H9 (cell line): ENCODE measurements around the gene DLD. TPM values are rescaled to one million over a fixed set of nuclear protein-coding genes. Genes with fewer than 3 reads are reported as not detected.

Source experiments
- DNase-seq: peaks from one replicate; pipeline ENCODE4 v3.0.0-alpha.2; 2017
- H2AFZ ChIP-seq: one replicate; pipeline ENCODE4 v1.6.1; 2013; ENCODE audit warnings: mild to moderate bottlenecking, low read length, control low read depth, moderate library complexity
- H2AK5ac ChIP-seq: 2 replicates; pipeline ENCODE4 v1.6.1; 2013; ENCODE audit warnings: low read length, control low read depth, mixed read lengths; ENCODE audit not compliant: insufficient read length
- H2BK120ac ChIP-seq: one replicate; pipeline ENCODE4 v1.6.1; 2013; ENCODE audit warnings: low read depth, mild to moderate bottlenecking, low read length, control low read depth, inconsistent platforms; ENCODE audit not compliant: poor library complexity, severe bottlenecking
- H2BK12ac ChIP-seq: 2 replicates; pipeline ENCODE4 v1.6.1; 2013; ENCODE audit warnings: low read length, control low read depth, mixed read lengths, low read depth; ENCODE audit not compliant: insufficient read length
- H2BK15ac ChIP-seq: 2 replicates; pipeline ENCODE4 v1.6.1; 2013; ENCODE audit warnings: low read depth, low read length, control low read depth
- H2BK20ac ChIP-seq: one replicate; pipeline ENCODE4 v1.6.1; 2013; ENCODE audit warnings: low read depth, mild to moderate bottlenecking, low read length, control low read depth, inconsistent platforms; ENCODE audit not compliant: poor library complexity, severe bottlenecking
- H2BK5ac ChIP-seq: 2 replicates; pipeline ENCODE4 v1.6.1; 2013; ENCODE audit warnings: low read length, control low read depth, mixed read lengths; ENCODE audit not compliant: insufficient read length
- H3K14ac ChIP-seq: 2 replicates; pipeline ENCODE4 v1.6.1; 2013; ENCODE audit warnings: low read length, control low read depth; ENCODE audit not compliant: insufficient read depth
- H3K18ac ChIP-seq: 2 replicates; pipeline ENCODE4 v1.6.1; 2013; ENCODE audit warnings: low read depth, mild to moderate bottlenecking, mixed read lengths, low read length, control low read depth; ENCODE audit not compliant: insufficient read length
- H3K23ac ChIP-seq: 2 replicates; pipeline ENCODE4 v1.6.1; 2013; ENCODE audit warnings: low read length, control low read depth, mixed read lengths, low read depth; ENCODE audit not compliant: insufficient read length
- H3K23me2 ChIP-seq: 2 replicates; pipeline ENCODE4 v1.6.1; 2013; ENCODE audit warnings: low read depth, mild to moderate bottlenecking, mixed read lengths, low read length, control low read depth; ENCODE audit not compliant: insufficient read length, poor library complexity, severe bottlenecking
- H3K27ac ChIP-seq: 2 replicates; pipeline ENCODE4 v1.5.1; 2013; ENCODE audit warnings: low read length, control low read depth, mixed read lengths, low read depth; ENCODE audit not compliant: insufficient read length
- H3K27me3 ChIP-seq: 2 replicates; pipeline ENCODE4 v1.6.1; 2013; ENCODE audit warnings: low read length, control low read depth, inconsistent platforms; ENCODE audit not compliant: insufficient read depth
- H3K4ac ChIP-seq: 2 replicates; pipeline ENCODE4 v1.6.1; 2013; ENCODE audit warnings: low read depth, mild to moderate bottlenecking, control low read depth, inconsistent platforms, low read length, moderate library complexity
- H3K4me1 ChIP-seq: 2 replicates; pipeline ENCODE4 v1.6.1; 2013; ENCODE audit warnings: low read length, control low read depth, inconsistent platforms; ENCODE audit not compliant: insufficient read depth
- H3K4me2 ChIP-seq: 2 replicates; pipeline ENCODE4 v1.6.1; 2013; ENCODE audit warnings: low read length, control low read depth, mixed read lengths; ENCODE audit not compliant: insufficient read length, insufficient read depth
- H3K56ac ChIP-seq: 2 replicates; pipeline ENCODE4 v1.6.1; 2013; ENCODE audit warnings: low read depth, mild to moderate bottlenecking, mixed read lengths, low read length, control low read depth; ENCODE audit not compliant: insufficient read length
- H3K79me1 ChIP-seq: 2 replicates; pipeline ENCODE4 v1.6.1; 2013; ENCODE audit warnings: low read depth, mild to moderate bottlenecking, moderate library complexity, low read length, control low read depth, inconsistent platforms; ENCODE audit not compliant: insufficient read depth, poor library complexity, severe bottlenecking
- H3K79me2 ChIP-seq: 2 replicates; pipeline ENCODE4 v1.6.1; 2013; ENCODE audit warnings: low read length, control low read depth, inconsistent platforms; ENCODE audit not compliant: insufficient read depth
- H3K9ac ChIP-seq: 2 replicates; pipeline ENCODE4 v1.6.1; 2013; ENCODE audit warnings: low read length, control low read depth, mixed read lengths; ENCODE audit not compliant: insufficient read length; ENCODE audit errors: extremely low read depth
- H3K9me3 ChIP-seq: one replicate; pipeline ENCODE4 v1.6.1; 2013; ENCODE audit warnings: low read depth, low read length, inconsistent platforms; ENCODE audit not compliant: control insufficient read depth
- H3T11ph ChIP-seq: one replicate; pipeline ENCODE4 v1.6.1; 2013; ENCODE audit warnings: mild to moderate bottlenecking, low read length, control low read depth, inconsistent platforms
- H4K20me1 ChIP-seq: one replicate; pipeline ENCODE4 v1.6.1; 2013; ENCODE audit not compliant: control insufficient read depth, insufficient read length, insufficient read depth
- H4K5ac ChIP-seq: 2 replicates; pipeline ENCODE4 v1.6.1; 2013; ENCODE audit warnings: low read depth, mild to moderate bottlenecking, mixed read lengths, low read length, control low read depth; ENCODE audit not compliant: insufficient read length
- H4K8ac ChIP-seq: replicated peaks from 2 replicates; pipeline ENCODE4 v1.6.1; 2013; ENCODE audit warnings: low read length, control low read depth, mixed read lengths, low read depth; ENCODE audit not compliant: insufficient read length
- H4K91ac ChIP-seq: 2 replicates; pipeline ENCODE4 v1.6.1; 2013; ENCODE audit warnings: low read depth, mild to moderate bottlenecking, moderate library complexity, mixed read lengths, low read length, control low read depth; ENCODE audit not compliant: insufficient read length
- H3K27ac Mint-ChIP-seq, 3 experiments: 2 replicates in 2 of 3; 3 replicates in 1 of 3; pipeline ENCODE4 v1.8.0; 2020 to 2021; ENCODE audit warnings: mixed read lengths in 3 of 3, mild to moderate bottlenecking in 1 of 3, moderate library complexity in 1 of 3
- H3K27me3 Mint-ChIP-seq: 2 replicates; pipeline ENCODE4 v1.8.0; 2021; ENCODE audit warnings: low read depth, mild to moderate bottlenecking, moderate library complexity, mixed read lengths
- H3K36me3 Mint-ChIP-seq, 3 experiments: 2 replicates in 2 of 3; 3 replicates in 1 of 3; pipeline ENCODE4 v1.8.0; 2020 to 2021; ENCODE audit warnings: low read depth in 3 of 3, mixed read lengths in 3 of 3; ENCODE audit not compliant: insufficient read depth in 1 of 3
- H3K4me1 Mint-ChIP-seq, 2 experiments: 2 replicates each; pipeline ENCODE4 v1.8.0; 2020; ENCODE audit warnings: mixed read lengths in 2 of 2
- H3K4me3 Mint-ChIP-seq, 2 experiments: 2 replicates in 1 of 2; 3 replicates in 1 of 2; pipeline ENCODE4 v1.8.0; 2020 to 2021; ENCODE audit warnings: mild to moderate bottlenecking in 2 of 2, mixed read lengths in 2 of 2, moderate library complexity in 1 of 2
- H3K9me3 Mint-ChIP-seq, 2 experiments: 2 replicates in 1 of 2; 3 replicates in 1 of 2; pipeline ENCODE4 v1.8.0; 2020; ENCODE audit warnings: mild to moderate bottlenecking in 2 of 2, mixed read lengths in 2 of 2, moderate library complexity in 1 of 2
- WGBS: extraction: QIAGEN DNeasy Blood & Tissue Kit; methylation state at CpG from one replicate; pipeline ENCODE4 v1.1.7; 2013; ENCODE audit warnings: missing lambda C conversion rate, low lambda C conversion rate, mixed read lengths; ENCODE audit not compliant: insufficient read length; ENCODE audit errors: extremely low coverage; 5-methylcytosine and 5-hydroxymethylcytosine counted together
- total RNA-seq: library from RNA; stranded (reverse); gene quantifications from 2 replicates; pipeline ENCODE4 v1.2.1, GENCODE V29; 2021
- TF ChIP-seq, protein P1 (sequence below): fragments of 200-600 bp; sonication (generic); conservative IDR thresholded peaks from 3 replicates; pipeline ENCODE4 v1.8.0; 2021; ENCODE audit warnings: antibody characterized with exemption, mild to moderate bottlenecking

Gene DLD
- total RNA-seq, 1 experiment from 2014 or later: 93.7 TPM

DNA sequence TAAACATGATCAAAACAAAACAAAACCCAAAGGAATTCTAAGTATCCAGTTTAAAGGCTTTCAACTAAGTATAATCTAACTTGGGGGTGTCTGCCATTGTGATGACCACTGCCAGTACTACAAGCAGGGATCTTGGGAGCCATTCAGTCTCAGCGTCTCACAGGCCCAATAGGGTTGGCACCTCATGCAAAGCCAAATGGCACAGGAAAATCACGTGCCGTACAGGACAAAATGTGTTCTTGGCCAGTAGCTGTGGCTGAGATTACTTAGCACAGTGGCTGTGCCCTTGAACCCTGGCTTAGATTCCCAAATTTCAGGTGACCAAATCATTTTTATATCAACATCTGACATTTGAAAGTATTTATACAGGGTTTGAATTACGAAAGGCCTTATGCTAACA is 50.0 kb downstream of the DLD start:
- no peak for DNase-seq
- H4K20me1 ChIP-seq: peaks cover 3% of the 10 kb centered on the region
- no peak overlapping the region for H3K27ac ChIP-seq
- no peak overlapping the region for H3K4ac ChIP-seq
- no peaks in the 10 kb centered on the region for H3K23me2 ChIP-seq
- Mint-ChIP-seq H3K4me1 (peaks cover 20 to 24% of the 10 kb centered on the region in 2 experiments), H3K4me3 (no peak overlapping the region), H3K27ac (no peak overlapping the region), H3K9me3 (no peaks in the 10 kb centered on the region), H3K27me3 (no peaks in the 10 kb centered on the region), H3K36me3 (peaks cover 2 to 60% (median 36%) of the 10 kb centered on the region in 3 experiments; a peak in 6 of 7 replicates)
- no peak overlapping the region for H2AFZ ChIP-seq
- H2AK5ac ChIP-seq: no peak overlapping the region
- no peaks in the 10 kb centered on the region for H3K79me2 ChIP-seq
- H3K9me3 ChIP-seq: no peaks in the 10 kb centered on the region
- no peak overlapping the region for H4K8ac ChIP-seq
- no peak overlapping the region for H4K91ac ChIP-seq
- no peak overlapping the region for H3K14ac ChIP-seq
- no peak overlapping the region for H3K4me2 ChIP-seq
- no peak overlapping the region for H2BK15ac ChIP-seq
- H2BK5ac ChIP-seq: no peak overlapping the region
- H2BK12ac ChIP-seq: no peak overlapping the region
- TF ChIP-seq, protein P1, sequence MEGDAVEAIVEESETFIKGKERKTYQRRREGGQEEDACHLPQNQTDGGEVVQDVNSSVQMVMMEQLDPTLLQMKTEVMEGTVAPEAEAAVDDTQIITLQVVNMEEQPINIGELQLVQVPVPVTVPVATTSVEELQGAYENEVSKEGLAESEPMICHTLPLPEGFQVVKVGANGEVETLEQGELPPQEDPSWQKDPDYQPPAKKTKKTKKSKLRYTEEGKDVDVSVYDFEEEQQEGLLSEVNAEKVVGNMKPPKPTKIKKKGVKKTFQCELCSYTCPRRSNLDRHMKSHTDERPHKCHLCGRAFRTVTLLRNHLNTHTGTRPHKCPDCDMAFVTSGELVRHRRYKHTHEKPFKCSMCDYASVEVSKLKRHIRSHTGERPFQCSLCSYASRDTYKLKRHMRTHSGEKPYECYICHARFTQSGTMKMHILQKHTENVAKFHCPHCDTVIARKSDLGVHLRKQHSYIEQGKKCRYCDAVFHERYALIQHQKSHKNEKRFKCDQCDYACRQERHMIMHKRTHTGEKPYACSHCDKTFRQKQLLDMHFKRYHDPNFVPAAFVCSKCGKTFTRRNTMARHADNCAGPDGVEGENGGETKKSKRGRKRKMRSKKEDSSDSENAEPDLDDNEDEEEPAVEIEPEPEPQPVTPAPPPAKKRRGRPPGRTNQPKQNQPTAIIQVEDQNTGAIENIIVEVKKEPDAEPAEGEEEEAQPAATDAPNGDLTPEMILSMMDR: no peak
- no peak overlapping the region for H3K18ac ChIP-seq
- no peak overlapping the region for H2BK20ac ChIP-seq
- H3K79me1 ChIP-seq: no peaks in the 10 kb centered on the region
- H4K5ac ChIP-seq: no peak overlapping the region
- no peaks in the 10 kb centered on the region for H3K27me3 ChIP-seq
- H3K56ac ChIP-seq: no peak overlapping the region
- H3K4me1 ChIP-seq: no peaks in the 10 kb centered on the region
- no peak overlapping the region for H3K23ac ChIP-seq
- H3K9ac ChIP-seq: no peak overlapping the region
- no peak overlapping the region for H2BK120ac ChIP-seq
- no CpG with 5 or more reads among the region's 4 CpGs for whole genome bisulfite sequencing
- no peak overlapping the region for H3T11ph ChIP-seq
